ENCODE results near the gene TMEM245.
"Not testable (repeated sequence)": the region's sequence is repeated elsewhere in the genome, so short reads cannot be mapped to it uniquely, and the experiment has no call there.

The TMEM245 gene

GRCh38 chr9:109062543-109062942 lies 57.2 kb downstream of the TMEM245 start (continued):
- no peak for TF ChIP-seq ZNF266 (tag by site-specific recombination; IDR thresholded peaks at IDR 0.05; ENCODE audit: low read depth)
- no peak for TF ChIP-seq ZNF843 (tag by site-specific recombination; IDR thresholded peaks at IDR 0.05)
- TF ChIP-seq PRDM1 (tag by site-specific recombination; IDR thresholded peaks at IDR 0.05): no peak
- TF ChIP-seq GLIS2 (tag by site-specific recombination; IDR thresholded peaks at IDR 0.05): no peak
- TF ChIP-seq ZBTB10 (tag by site-specific recombination; IDR thresholded peaks at IDR 0.05): no peak
- TF ChIP-seq EGR2 (tag by site-specific recombination; IDR thresholded peaks at IDR 0.05; ENCODE audit: low read depth): no peak
- no peak for TF ChIP-seq ZNF624 (tag by site-specific recombination; IDR thresholded peaks at IDR 0.05)
- no peak for TF ChIP-seq KLF9 (tag by site-specific recombination; IDR thresholded peaks at IDR 0.05; ENCODE audit: low read depth)
- no peak for TF ChIP-seq ZFHX2 (tag by site-specific recombination; conservative IDR thresholded peaks at IDR 0.05)
- TF ChIP-seq ZNF184 (tag by site-specific recombination; IDR thresholded peaks at IDR 0.05): no peak
- no peak for TF ChIP-seq ZNF391 (tag by site-specific recombination; IDR thresholded peaks at IDR 0.05; ENCODE audit: borderline replicate concordance, low read depth)
- no peak for TF ChIP-seq IKZF3 (tag by site-specific recombination; IDR thresholded peaks at IDR 0.05)

- Histone ChIP-seq H3K9me3 (ENCODE audit: control insufficient read depth, insufficient read depth, low read depth, low read length) (no peaks in the 10 kb centered on the region), H3K4me3 (ENCODE audit: low read depth, low read length) (no peak overlapping the region), H3K36me3 (ENCODE audit: control insufficient read depth in 2 of 2, insufficient read depth in 1 of 2, low read length in 2 of 2) (peaks cover 20 to 68% of the 10 kb centered on the region in 2 experiments), H3K27ac (ENCODE audit: extremely low read depth, low read depth, low read length) (no peak overlapping the region), H3K4me1 (ENCODE audit: control insufficient read depth, insufficient read depth, low read length) (no peaks in the 10 kb centered on the region)
- ChIA-PET CTCF (interaction anchor here (0.6 to 1.1 kb wide), 2 partner anchors 27 to 260 kb away, joined by 3 to 4 read pairs; no protein-coding TSS in a partner anchor), POLR2A (interaction anchor here (0.5 kb wide), 1 partner anchor 285 kb away, joined by 3 read pairs; no protein-coding TSS in a partner anchor)
- TF ChIP-seq ZNF132 (tag by site-specific recombination; IDR thresholded peaks at IDR 0.05; ENCODE audit: borderline replicate concordance): no peak
- no peak for TF ChIP-seq ZNF341 (tag by site-specific recombination; IDR thresholded peaks at IDR 0.05; ENCODE audit: low read depth)
- TF ChIP-seq ZNF518A (tag by site-specific recombination; conservative IDR thresholded peaks at IDR 0.05; ENCODE audit: low read depth): no peak
- no peak for TF ChIP-seq ZNF394 (tag by site-specific recombination; IDR thresholded peaks at IDR 0.05; ENCODE audit: borderline replicate concordance)
Observed at GRCh38 chr9:109060191-109060590, 59.6 kb downstream of the TMEM245 start.

GRCh38 chr9:109053121-109053520 lies 66.6 kb downstream of the TMEM245 start:
- H3K4me3 ChIP-seq (ENCODE audit: low read depth, low read length); H3K27ac ChIP-seq (ENCODE audit: extremely low read depth, low read depth, low read length); POLR2A ChIA-PET; H3K4me1 ChIP-seq (ENCODE audit: control insufficient read depth, insufficient read depth, low read length); H3K9me3 ChIP-seq (ENCODE audit: control insufficient read depth, insufficient read depth, low read depth, low read length): not testable (repeated sequence)
- peaks cover 43 to 83% of the 10 kb centered on the region in 2 experiments for H3K36me3 ChIP-seq (ENCODE audit: control insufficient read depth in 2 of 2, insufficient read depth in 1 of 2, low read length in 2 of 2)
- CTCF ChIA-PET: interaction anchor here (0.7 kb wide), 1 partner anchor 86 kb away, joined by 3 read pairs; no protein-coding TSS in a partner anchor
